Fibroblast of peridontal ligament (primary cell): ENCODE data around the gene TENT4A.

Experiments
- DNase-seq: peaks from one replicate; pipeline ENCODE4 v3.0.0-alpha.2; 2010; ENCODE audit errors: extremely low read depth

Gene TENT4A

DNA sequence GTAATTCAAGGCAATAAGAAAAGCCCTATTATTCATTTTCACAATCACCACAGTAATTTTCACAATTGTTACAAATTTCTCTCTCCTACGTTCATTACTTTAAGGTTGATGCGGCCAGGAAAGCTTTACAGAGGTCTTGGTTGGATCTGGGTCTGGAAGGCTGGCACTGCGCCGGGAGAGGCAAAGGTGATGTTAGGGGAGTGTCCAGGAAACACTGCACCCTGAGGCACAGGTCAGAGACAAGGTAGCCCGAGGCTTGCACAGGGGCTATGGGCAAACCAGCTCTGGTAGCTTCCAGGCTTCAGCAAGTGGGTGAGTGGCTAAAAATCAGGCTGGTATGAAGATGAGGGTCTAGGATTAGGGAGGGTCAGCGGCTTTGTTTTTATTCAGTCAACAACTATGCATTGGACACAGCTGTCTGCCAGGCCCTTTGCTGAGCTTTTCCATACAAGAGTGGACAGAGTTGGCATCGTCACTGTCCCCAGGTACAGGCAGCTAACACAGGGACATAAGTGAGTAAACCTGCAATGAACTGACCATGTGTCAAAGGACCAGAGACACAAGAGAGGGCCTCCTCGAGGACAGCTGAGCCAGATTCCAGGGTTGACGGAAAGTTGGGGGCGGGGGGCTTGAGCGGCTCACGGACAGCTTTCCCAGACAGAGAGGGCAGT is 12.4 kb upstream of the TENT4A start:
- DNase-seq, result no peak

DNA sequence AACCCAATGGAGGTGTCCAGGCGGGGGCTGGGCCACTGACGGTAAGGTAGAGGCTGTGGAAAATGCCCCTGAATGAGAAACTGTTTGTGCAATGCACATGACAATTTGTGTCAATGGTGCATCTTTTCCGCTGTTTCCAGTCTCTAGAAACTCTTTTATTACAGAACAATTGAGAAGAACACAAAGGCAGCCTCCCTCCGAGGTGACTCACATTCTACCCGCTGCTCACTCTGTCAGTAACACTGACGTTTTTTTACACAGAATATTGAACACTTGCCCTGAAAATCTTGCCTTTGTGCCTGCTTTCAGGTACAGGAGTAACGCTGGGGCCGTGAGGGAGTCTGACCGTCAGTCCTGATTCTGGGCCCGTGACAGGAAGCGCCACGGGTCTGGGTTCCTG is 11.7 kb upstream of the TENT4A start:
- no peak for DNase-seq

DNA sequence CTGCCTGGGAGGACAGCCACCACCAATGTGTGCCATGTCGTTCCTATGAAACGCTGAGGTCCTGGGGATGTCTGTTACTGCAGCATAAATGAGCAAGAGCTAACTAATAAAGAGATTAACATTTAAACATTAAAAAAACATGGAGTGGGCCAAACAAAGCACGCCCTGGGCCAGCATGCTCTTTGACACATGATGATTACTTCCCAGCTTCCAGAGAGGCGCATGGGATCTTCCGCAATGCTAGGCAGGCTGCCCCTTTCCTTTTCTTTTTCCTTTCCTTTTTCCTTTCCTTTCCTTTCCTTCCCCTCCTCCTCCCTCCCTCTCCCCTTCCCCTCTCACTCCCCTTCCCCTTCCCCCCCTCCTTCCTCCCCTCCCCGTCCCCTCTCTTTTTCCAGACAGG is 10.6 kb upstream of the TENT4A start:
- no peak for DNase-seq

DNA sequence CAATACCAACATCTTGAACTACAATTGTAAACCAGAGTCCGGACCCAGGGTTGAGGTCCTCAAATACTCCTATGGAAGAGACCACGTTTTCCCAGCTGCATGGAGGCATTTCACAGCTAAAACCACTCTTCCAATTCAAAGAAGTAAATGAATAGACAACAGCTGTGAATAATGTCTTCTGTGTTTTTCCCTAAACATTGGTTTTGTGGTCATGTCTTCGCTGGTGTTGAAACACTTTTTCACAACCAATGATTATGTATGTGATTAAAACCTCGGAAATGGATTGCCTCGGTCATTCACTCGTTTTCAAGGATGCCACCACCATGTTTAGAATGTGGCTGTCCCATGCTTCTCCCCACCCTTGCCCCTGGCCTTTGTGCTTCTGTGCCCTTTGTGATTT is 9.4 kb upstream of the TENT4A start:
- DNase-seq, result peak; percentile 57

DNA sequence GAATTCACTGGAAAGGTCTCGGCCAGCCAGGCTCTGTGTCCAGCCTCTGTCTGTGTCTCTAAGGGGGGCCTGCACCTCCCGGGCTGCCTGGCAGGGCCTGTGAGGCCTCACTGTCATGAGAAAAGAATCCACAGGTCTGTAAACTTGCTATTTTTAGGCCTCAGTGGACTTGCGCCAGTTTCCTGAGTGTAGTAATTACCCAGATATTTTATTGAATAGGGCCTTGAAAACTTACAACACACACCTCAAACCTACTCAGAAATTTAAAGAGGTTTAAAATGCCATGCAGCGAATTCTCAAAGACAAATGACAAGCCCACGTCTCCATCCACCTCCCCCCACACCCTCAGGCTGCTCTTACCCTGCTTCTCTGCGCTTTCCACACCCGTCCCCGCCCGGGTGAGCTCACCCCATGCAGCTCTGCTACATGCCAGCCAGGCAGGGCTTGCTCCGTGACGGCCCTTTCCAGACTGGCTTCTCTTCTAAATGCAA is 8.8 kb upstream of the TENT4A start:
- DNase-seq, result peak; percentile 80

DNA sequence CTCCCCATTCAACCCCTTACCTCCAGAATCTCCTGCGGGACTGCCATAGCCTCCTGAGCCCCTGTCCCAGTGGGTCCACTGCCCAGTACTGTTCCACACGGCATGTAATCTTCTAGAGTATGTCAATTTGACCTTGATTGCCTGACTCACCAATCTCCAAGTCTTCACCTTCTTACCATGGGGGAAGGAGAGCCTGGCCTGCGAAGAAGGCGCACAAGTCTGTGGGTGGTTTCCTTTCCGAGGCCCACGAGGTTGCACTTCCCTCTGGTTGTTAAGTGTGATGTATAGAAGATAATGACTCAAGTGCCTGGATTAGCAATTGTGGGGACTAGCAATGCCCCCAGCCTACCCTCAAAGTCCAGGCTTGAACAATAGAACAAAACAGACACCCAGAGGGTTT is 8.1 kb upstream of the TENT4A start:
- no peak for DNase-seq

DNA sequence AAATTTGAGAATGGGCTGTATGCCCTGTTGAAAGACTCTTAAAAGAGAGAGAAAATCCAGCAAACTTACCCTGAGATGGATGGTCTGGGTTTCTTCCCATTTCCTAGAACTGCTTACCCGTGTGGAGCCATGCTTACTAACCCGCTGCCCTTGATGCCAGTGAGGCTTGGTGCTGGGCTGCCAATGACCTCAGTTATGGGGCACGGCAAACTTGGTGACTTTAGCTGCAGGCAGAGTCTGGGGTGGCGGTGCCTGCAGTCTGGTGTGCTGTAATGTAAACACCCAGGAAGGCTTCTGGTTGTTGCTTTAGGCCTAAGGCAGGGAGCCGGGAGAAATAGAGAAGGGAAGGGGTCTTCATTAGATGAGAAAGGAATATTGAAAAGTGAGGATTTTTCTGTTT is 7.3 kb upstream of the TENT4A start:
- DNase-seq, result no peak

DNA sequence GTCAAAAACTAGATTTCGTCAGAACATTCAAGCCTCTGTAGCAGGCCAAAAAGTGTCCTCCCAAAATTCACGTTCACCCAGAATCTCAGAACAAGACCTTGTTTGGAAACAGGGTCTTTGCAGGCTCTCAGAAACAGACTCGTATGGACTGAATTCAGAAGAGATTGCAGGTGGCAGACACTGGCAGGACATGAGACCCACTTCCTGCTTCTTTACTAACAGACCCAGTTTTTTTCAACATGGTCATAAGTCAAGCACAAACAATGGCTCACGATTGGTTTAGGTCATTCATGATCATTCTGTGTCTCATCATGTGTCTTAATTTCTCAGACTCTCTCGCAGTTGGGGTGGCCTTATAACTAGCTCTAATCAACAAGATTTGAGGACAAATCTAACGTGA is 5.4 kb upstream of the TENT4A start:
- no peak for DNase-seq

DNA sequence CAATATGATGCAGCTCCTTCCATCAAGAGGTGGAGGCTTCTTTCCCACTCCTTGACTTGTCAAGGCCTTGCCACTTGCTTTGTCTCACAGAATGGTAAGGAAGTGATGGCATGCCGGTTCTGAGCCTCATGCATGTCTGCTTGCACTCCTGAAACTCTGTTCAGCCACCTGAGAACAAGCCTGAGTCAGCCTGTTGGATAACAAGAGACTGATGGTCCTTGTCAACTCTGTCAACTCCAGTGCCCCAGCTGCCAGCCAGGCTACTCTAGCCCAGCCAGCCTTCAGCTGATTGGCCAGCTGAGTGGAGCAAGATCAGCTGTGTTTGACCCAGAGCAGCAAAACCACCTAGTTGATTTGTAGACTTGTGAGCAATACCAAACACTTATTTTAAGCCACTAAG is 4.4 kb upstream of the TENT4A start:
- no peak for DNase-seq

DNA sequence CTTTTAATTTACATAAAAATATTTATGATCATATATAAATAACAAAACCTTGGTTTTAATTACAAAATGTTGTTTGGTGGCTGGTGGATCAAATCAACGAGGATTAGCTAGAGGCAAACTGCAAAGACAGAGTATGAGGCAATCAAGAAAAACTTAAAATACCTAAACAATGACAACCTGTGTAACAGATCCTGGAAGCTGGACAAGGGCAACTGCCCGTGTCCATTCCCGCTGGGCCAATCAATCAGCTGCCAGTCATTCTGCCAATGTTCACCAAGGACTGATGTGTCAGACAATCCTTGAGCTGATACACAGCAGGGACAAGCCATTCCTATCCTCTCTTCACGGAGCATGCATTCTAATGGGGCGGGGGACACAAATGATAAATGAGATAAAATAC is 3.2 kb upstream of the TENT4A start:
- DNase-seq, result no peak

DNA sequence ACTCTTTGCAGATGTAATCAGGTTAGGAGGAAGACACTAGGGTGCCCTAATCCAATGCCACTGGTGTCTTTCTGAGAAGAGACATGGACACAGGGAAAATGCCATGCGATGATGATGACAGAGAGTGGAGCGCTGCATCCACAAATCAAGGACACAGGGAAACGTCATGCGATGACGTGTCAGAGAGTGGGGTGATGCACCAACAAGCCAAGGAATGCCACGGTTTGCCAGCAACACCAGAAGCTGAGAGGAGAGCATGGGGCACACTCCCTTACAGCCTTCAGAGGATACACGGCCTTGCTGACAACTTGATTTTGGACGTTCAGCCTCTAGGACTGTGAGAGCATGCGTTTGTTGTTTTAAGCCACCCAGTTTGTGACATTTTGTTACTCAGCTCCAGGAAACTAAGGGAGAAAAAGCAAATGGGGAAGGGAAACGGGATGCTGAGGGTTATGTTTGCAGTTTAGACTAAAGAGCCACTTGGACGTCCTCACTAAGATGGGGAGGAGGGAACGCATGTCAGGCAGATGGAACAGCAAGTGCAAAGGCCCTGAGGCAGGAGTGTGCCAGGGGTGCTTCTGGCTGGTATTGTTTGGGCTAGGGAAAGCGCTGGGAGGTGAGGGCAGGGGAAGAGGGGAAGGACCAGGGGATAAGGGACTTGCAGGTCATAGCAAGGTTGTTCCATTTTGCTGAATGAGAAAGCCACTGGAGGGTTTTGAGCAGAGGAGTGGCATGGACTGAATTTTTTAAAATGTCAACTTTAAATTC is 2.5 kb upstream of the TENT4A start:
- DNase-seq, result no peak

DNA sequence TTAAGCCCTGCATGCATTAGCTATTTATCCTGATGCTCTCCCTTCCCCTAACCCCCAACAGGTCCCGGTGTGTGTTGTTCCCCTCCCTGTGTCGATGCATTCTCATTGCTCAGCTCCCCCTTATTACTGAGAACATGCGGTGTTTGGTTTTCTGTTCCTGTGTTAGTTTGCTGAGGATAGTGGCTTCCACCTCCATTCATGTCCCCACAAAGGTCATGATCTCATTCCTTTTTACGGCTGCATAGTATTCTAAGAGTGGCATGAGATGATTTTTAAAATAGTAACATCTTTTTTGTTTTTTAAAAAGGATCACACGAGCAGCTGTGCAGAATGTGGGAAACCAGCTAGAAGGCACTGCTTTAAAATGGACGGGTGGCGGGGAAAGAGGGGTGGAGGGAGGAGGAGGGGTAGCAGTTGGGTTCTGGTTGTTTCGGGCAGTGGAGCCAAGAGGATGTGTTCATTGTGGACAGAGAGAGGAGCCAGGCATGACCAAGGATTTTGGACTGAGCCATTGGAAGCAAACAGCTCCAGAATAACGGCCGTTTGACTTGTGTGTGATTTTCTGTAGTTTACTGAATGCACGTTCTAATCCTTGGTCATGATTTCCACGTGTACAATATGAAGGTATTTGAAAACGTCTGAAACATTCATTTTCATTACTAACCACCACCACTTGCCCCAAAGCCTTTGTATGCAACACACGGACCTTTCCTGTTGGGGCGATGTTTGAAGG is 1.7 kb upstream of the TENT4A start:
- DNase-seq, result no peak

DNA sequence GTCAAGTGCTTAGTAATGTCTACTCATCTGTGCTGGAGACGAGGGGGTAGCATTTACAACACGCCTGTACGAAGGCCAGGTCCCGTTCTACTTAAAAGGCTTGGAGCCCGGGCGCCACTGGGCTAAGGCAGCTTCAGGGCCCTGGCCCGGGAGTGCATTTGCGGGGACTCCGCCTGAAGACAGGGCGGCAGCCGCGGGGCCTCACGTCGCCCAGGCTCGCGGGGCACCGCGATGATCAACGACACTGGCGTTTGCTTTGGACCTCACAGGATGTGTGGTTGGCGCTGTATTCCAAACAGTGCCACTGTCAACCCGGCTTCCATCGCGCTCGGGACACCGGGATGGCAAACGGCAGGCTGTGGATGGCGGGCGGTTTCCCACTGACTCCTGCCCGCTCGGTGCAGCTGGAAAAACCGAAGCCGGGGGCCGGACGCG is 1.1 kb upstream of the TENT4A start:
- DNase-seq, result peak; percentile 58

DNA sequence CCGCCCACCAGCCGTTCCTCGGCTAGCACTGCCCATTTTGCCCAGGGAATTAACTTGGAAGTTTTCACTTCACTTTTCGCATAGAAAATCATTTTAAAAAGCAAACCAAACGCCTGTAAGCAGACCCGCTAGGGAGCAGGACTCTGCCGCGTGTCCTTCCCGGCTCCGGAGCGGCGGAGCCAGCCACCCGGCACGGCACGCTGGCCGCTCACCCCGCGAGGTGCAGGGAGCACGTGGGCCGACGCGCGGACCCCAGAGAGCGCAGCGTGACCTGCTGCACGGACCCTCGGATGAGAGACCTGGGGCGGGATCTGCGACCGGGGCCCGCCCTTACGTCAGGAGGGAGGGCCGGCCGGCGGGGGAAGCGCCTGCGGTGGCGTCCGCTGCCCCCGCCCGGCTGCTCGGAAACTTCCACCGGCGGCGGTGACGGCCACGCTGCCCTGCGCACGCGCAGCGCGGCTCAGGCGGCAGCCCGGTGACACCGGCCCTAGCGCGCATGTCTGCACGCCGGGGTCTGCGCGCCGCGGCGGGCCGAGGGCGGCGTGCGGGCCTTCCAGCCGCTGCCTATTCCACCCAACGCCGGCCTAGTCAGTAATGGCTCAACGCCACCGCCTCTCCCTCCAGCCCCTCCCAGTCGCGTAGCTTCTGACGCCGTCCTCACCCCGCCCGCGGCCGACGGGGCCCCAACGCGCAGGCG is 507 bp upstream of the TENT4A start:
- DNase-seq, result peak; percentile 94

DNA sequence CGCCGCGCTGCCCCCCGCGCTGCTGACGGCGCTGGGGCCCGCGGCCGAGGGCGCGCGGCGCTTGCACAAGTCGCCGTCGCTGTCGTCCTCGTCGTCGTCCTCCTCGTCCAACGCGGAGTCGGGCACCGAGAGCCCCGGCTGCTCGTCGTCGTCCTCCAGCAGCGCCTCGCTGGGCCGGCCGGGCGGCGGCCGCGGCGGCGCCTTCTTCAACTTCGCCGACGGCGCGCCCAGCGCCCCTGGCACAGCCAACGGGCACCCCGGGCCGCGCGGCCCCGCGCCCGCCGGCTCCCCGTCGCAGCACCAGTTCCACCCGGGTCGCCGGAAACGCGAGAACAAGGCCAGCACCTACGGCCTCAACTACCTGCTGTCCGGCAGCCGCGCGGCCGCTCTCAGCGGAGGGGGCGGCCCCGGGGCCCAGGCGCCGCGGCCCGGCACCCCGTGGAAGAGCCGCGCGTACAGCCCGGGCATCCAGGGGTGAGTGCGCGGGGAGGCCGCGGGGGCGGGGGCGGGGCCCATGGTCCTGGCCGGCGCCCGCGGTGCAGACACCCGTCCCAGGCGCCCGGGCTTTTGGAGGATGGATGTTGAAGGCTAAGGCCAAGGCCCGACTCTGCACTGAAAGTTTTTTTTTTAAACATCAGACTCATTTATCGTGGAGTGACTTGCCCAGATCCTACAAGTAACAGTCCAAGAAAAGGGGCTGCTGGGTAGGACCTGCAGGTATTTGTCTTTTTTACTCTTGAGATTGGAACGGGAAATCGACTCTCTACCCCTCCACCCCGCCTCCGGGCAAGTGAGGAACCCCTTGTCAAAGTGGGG is 1.2 kb downstream of the TENT4A start:
- no peak for DNase-seq

DNA sequence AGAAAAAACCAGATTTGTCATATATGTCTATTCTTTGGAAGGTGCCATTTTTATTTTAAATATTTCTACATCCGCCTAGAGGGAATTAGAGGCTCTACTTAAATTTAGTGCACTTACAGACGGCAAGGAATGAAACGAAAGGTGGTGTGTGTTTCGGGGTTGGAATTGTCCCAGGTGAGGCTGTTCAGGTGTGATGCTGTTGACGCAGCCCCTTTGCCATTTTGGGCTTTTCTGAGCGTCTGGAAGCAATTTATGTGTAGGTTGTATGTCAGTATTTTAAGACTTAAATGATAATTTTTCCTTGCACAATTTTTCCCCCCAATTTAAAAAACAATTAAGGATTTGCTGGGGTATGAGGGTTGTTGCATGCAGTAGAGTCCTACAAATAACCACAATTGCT is 2.0 kb downstream of the TENT4A start:
- DNase-seq, result no peak

DNA sequence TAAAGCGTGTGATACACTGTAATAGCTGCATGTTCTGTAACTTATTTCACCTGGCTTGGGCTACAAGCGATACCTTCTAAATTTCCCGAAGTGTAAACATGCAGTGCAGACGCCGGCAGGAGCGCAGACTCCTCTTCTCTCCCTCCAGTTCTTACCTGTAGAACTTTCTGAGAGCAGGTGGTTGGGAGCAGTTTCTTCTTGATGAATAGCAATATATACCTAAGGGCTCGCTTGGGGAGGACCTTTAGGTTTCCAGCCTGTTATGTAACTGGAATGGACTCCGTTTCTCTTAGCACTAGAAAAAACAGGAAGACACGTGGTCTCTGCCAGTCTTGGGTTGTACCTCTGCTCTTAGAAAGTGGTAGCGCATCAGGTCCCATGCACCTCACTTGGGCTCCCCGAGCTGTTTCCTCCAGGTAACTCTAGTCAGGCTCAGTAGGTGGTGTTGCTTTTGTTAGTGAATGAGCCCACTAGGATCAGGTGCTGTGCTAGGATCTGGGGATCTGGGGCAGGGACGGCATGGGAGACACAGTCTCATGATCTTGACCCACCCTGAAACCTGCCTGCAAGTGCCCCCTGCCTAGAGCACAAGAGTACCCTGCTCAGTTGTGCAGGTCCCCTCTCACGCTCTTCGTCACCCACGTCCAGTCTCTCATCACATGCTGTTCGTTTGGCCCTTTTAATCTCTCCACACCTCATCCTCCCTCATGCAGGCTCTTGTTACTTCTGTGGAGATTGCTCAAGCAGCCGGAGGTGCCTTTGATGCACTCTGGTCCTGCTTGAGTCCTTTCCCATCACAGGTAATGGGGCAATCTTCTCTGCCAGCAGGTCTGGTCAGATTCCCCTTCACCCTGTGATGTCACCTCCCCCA is 2.8 kb downstream of the TENT4A start:
- DNase-seq, result no peak

DNA sequence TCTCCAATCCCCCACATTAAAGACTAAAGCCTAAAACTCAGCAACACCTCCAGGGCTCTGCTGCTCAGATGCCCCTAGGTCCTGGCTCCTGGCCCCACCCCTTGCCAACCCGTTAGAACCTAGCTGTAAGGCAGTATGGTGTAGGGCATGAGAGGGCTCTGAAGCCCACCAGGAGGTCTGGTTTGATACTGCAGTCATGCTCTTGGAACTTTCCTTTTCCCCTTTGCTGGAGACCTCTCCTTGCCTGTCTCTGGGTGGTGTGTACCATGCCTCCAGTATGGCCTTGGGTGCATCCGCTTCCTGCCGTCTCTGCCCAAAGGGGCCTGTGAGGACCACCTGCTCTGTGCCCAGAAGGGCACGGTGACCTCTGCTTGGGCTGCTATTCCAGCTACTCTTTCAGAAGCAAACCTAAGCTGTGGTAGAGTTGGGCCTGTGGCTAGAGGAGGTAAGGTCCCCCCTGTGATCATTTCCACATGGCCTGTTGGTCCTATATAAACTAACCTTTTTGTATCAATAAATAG is 3.5 kb downstream of the TENT4A start:
- DNase-seq, result no peak

DNA sequence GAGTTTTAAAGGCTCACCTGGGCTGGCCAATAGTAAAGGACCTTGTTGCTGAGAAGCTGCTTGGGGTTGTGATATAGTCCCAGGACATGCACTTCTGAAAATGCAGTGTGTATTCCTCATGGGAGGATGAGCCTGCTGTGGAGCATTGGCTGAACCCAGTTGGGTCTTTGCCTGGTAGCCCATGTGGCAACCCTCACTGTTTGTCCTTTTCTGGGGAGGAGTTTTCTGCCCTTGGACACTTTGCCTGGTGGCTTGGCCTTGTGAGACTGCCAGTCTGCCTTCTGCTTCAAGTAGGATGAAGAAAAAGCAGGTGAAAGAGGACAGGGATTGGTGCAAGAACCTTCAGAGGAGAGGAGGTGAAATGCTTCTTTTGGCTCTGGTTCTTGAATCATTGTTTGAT is 4.0 kb downstream of the TENT4A start:
- no peak for DNase-seq

DNA sequence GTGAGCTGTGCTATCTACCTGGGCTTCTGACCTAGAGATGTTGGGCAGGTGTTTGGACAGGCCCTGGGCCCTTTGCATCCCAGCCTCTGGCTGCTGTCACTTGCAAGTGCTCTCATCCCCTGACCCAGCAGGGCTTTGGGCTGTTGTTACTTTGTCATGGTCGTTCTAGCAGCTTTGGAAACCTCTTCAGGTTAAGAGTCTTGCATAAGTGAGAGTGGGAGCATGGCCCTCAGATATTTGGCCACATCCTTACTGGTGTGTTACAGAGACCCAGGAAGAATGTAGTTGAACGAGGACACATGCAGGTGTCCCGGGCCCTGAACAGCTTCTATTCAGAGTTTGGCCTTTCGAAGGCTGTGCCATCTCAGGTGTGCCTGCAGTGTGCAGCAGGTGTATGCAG is 4.5 kb downstream of the TENT4A start:
- no peak for DNase-seq
